Measurements from ENCODE around the gene EBF3. TPM values are rescaled to one million over a fixed set of nuclear protein-coding genes. Genes with fewer than 3 reads are reported as not detected.

The EBF3 gene
- total RNA-seq, 2 donors from 2014 or later = 0.44 to 2.0 TPM

DNA sequence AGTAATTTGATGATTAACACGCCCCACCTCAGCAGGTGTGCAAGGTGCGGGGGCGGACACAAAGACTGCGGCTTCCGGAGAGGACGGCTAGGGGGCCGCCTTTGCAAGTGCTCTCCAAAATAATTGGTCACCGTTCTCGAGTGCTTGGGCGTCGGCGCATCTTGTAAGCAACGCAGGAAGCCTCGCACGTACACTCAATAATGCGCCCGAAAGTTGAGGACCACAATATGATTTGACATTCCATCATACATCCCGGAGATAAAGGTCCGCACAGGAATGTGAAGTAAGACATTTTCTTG, 114.7 kb downstream of the EBF3 start:
- Histone ChIP-seq H3K27me3 (ENCODE audit: control insufficient read depth, insufficient read depth, low read length, poor library complexity, severe bottlenecking) (no peaks in the 10 kb centered on the region), H3K9me3 (ENCODE audit: control insufficient read depth, low read length) (no peaks in the 10 kb centered on the region), H3K9ac (ENCODE audit: extremely low read depth, low read length, poor library complexity, severe bottlenecking) (no peak overlapping the region), H3K36me3 (ENCODE audit: control insufficient read depth, insufficient read depth, low read length) (no peaks in the 10 kb centered on the region), H3K4me1 (ENCODE audit: control insufficient read depth, insufficient read depth, low read length) (peaks cover 7% of the 10 kb centered on the region), H3K4me3 (ENCODE audit: low read length) (no peak overlapping the region), H3K27ac (ENCODE audit: low read depth, low read length) (no peak overlapping the region)
- DNase-seq = no peak
- Mint-ChIP-seq H3K27ac (no peak overlapping the region), H3K4me3 (no peak overlapping the region), H3K9me3 (no peaks in the 10 kb centered on the region), H3K4me1 (peaks cover 24% of the 10 kb centered on the region), H3K27me3 (ENCODE audit: insufficient read depth) (peaks cover 2% of the 10 kb centered on the region), H3K36me3 (ENCODE audit: low read depth) (no peaks in the 10 kb centered on the region)
- WGBS, 2 experiments (ENCODE audit: insufficient coverage in 1 of 2, insufficient read length in 1 of 2) = 93 to 96% methylated on average over 19 of the region's 19 CpGs
- TF ChIP-seq, protein P1, sequence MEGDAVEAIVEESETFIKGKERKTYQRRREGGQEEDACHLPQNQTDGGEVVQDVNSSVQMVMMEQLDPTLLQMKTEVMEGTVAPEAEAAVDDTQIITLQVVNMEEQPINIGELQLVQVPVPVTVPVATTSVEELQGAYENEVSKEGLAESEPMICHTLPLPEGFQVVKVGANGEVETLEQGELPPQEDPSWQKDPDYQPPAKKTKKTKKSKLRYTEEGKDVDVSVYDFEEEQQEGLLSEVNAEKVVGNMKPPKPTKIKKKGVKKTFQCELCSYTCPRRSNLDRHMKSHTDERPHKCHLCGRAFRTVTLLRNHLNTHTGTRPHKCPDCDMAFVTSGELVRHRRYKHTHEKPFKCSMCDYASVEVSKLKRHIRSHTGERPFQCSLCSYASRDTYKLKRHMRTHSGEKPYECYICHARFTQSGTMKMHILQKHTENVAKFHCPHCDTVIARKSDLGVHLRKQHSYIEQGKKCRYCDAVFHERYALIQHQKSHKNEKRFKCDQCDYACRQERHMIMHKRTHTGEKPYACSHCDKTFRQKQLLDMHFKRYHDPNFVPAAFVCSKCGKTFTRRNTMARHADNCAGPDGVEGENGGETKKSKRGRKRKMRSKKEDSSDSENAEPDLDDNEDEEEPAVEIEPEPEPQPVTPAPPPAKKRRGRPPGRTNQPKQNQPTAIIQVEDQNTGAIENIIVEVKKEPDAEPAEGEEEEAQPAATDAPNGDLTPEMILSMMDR (conservative IDR thresholded peaks at IDR 0.05) = no peak

DNA sequence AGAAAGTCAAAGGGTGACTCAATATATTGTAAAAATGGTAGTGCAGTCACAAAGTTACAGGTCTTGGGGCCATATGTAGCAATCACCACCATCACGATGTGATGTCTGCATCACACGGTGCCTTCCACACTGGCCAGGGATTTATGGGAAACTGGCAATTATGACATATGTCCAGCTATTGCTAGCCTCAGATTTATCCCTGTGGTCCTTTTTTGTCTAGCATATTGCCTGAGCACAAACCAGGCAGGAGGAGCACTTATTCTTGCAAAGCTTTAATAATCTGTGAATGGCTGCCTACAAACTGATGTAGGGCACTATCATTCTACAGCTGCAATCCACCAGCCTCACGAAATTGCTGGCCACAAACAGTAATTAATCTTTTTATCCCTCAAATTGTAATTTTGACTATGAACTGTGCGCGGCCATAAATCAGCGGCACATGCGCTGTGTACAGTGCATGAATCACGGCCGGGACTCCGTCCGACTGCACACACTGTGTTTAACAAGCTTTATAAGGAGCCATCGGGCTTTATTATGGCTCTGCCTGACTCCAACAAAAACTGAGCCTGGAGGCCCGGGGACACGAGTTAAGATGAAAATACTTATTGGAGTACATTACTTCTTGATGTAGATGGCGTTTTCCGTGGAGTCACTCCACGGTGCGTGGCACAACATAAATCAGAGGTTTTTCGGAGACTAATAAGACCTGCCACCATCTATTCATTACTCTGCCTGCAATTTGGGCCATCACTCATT, 115.2 kb downstream of the EBF3 start:
- DNase-seq = no peak
- peaks cover 2% of the 10 kb centered on the region for H3K27me3 Mint-ChIP-seq (ENCODE audit: insufficient read depth)
- H3K36me3 Mint-ChIP-seq (ENCODE audit: low read depth) = no peaks in the 10 kb centered on the region
- no peak overlapping the region for H3K27ac Mint-ChIP-seq
- Histone ChIP-seq H3K4me1 (ENCODE audit: control insufficient read depth, insufficient read depth, low read length) (peaks cover 7% of the 10 kb centered on the region), H3K27me3 (ENCODE audit: control insufficient read depth, insufficient read depth, low read length, poor library complexity, severe bottlenecking) (no peaks in the 10 kb centered on the region), H3K9me3 (ENCODE audit: control insufficient read depth, low read length) (no peaks in the 10 kb centered on the region), H3K4me3 (ENCODE audit: low read length) (no peak overlapping the region), H3K27ac (ENCODE audit: low read depth, low read length) (no peak overlapping the region), H3K36me3 (ENCODE audit: control insufficient read depth, insufficient read depth, low read length) (no peaks in the 10 kb centered on the region), H3K9ac (ENCODE audit: extremely low read depth, low read length, poor library complexity, severe bottlenecking) (no peak overlapping the region)
- peaks cover 23% of the 10 kb centered on the region for H3K4me1 Mint-ChIP-seq
- H3K9me3 Mint-ChIP-seq = no peaks in the 10 kb centered on the region
- no peak overlapping the region for H3K4me3 Mint-ChIP-seq
- 95 to 96% methylated on average over 19 of the region's 19 CpGs for WGBS, 2 experiments (ENCODE audit: insufficient coverage in 1 of 2, insufficient read length in 1 of 2)
- TF ChIP-seq, protein P1 (conservative IDR thresholded peaks at IDR 0.05) = no peak

DNA sequence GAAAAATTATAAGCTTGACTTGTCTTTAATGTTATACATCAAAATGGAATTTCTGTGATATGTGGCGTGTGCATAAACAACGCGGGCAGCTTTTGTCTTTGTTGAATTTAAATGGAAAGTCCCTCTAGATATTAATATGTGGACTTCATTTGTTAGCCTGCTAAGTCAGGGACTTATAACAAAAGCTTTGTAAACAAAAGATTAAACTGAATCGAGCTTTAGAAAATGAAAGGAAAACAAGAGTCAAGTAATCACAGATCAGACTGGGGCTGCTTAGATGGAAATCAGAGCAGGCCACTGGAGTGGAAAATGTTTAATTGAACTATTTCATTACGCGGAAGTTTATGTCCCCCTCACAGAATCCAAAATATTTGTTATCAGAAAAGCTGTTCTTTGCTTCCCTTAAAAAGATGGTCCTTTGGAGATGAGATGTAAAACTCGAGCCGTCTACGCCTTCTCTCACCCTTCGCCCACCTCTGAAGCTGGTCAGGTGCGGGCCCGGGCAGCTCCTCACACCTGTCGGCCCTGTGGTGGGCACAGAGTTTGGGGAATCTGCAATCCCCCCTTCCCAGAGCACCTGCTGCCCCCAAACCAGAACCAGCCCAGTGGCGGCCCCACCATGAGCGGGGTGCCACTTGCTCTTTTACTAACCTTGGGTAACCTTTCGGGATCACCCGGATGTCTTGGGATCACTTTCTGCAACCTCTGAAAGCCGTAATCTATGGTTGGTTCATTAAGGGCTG, 116.2 kb downstream of the EBF3 start:
- Histone ChIP-seq H3K27ac (ENCODE audit: low read depth, low read length) (no peak overlapping the region), H3K4me3 (ENCODE audit: low read length) (no peak overlapping the region), H3K36me3 (ENCODE audit: control insufficient read depth, insufficient read depth, low read length) (no peaks in the 10 kb centered on the region), H3K9me3 (ENCODE audit: control insufficient read depth, low read length) (no peaks in the 10 kb centered on the region), H3K27me3 (ENCODE audit: control insufficient read depth, insufficient read depth, low read length, poor library complexity, severe bottlenecking) (no peaks in the 10 kb centered on the region), H3K4me1 (ENCODE audit: control insufficient read depth, insufficient read depth, low read length) (peaks cover 1% of the 10 kb centered on the region), H3K9ac (ENCODE audit: extremely low read depth, low read length, poor library complexity, severe bottlenecking) (no peak overlapping the region)
- no peaks in the 10 kb centered on the region for H3K9me3 Mint-ChIP-seq
- peaks cover 23% of the 10 kb centered on the region for H3K4me1 Mint-ChIP-seq
- H3K27ac Mint-ChIP-seq = no peak overlapping the region
- peaks cover 2% of the 10 kb centered on the region for H3K27me3 Mint-ChIP-seq (ENCODE audit: insufficient read depth)
- H3K4me3 Mint-ChIP-seq = no peak overlapping the region
- no peaks in the 10 kb centered on the region for H3K36me3 Mint-ChIP-seq (ENCODE audit: low read depth)
- DNase-seq = no peak
- 94 to 97% methylated on average over 9 to 18 of the region's 18 CpGs for WGBS, 2 experiments (ENCODE audit: insufficient coverage in 1 of 2, insufficient read length in 1 of 2)
- TF ChIP-seq, protein P1 (conservative IDR thresholded peaks at IDR 0.05) = no peak
